ENCODE results near the gene RCC2.

GRCh38 chr1:17451731-17452130 is 12.3 kb upstream of the RCC2 start:
- no peak for TF ChIP-seq CTCF (conservative IDR thresholded peaks at IDR 0.05; ENCODE audit: low read depth, low read length)
- no peak for TF ChIP-seq EZH2 (IDR thresholded peaks at IDR 0.05; ENCODE audit: low read length, unreplicated experiment)

Measured in PC-3 (cell line).